ENCODE measurements around the gene FIG4. TPM values are rescaled to one million over a fixed set of nuclear protein-coding genes. Genes with fewer than 3 reads are reported as not detected.

The FIG4 gene
- total RNA-seq, 1 donor from 2014 or later: 15.2 TPM

GRCh38 chr6:109736273-109737025 lies 45.4 kb downstream of the FIG4 start:
- H3K27ac ChIP-seq: no peak overlapping the region
- TF ChIP-seq POLR2AphosphoS5 (IDR thresholded peaks at IDR 0.05; ENCODE audit: insufficient read depth in 1 of 2, low read depth in 1 of 2): no peak
- TF ChIP-seq POLR2A (IDR thresholded peaks at IDR 0.05): no peak
- TF ChIP-seq, protein P1, sequence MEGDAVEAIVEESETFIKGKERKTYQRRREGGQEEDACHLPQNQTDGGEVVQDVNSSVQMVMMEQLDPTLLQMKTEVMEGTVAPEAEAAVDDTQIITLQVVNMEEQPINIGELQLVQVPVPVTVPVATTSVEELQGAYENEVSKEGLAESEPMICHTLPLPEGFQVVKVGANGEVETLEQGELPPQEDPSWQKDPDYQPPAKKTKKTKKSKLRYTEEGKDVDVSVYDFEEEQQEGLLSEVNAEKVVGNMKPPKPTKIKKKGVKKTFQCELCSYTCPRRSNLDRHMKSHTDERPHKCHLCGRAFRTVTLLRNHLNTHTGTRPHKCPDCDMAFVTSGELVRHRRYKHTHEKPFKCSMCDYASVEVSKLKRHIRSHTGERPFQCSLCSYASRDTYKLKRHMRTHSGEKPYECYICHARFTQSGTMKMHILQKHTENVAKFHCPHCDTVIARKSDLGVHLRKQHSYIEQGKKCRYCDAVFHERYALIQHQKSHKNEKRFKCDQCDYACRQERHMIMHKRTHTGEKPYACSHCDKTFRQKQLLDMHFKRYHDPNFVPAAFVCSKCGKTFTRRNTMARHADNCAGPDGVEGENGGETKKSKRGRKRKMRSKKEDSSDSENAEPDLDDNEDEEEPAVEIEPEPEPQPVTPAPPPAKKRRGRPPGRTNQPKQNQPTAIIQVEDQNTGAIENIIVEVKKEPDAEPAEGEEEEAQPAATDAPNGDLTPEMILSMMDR (IDR thresholded peaks at IDR 0.05): no peak
- intact Hi-C loops (cut with DNase I): no loop called here
- H3K9me3 ChIP-seq: no peaks in the 10 kb centered on the region
- no peak overlapping the region for H3K4me3 ChIP-seq
- H3K36me3 ChIP-seq: peaks cover 0 to 20% of the 10 kb centered on the region in 2 donors
- no peak for DNase-seq (ENCODE audit: extremely low spot score in 2 of 2)
- H3K27me3 ChIP-seq: no peaks in the 10 kb centered on the region
- no peaks in the 10 kb centered on the region for H3K4me1 ChIP-seq

- H3K4me3 ChIP-seq: no peak overlapping the region
- intact Hi-C loops (cut with DNase I): no loop called here
- no peak overlapping the region for H3K27ac ChIP-seq
- TF ChIP-seq POLR2A (IDR thresholded peaks at IDR 0.05): no peak
- no peak for TF ChIP-seq POLR2AphosphoS5 (IDR thresholded peaks at IDR 0.05; ENCODE audit: insufficient read depth in 1 of 2, low read depth in 1 of 2)
- DNase-seq (ENCODE audit: extremely low spot score in 2 of 2): no peak
- no peaks in the 10 kb centered on the region for H3K9me3 ChIP-seq
- no peaks in the 10 kb centered on the region for H3K4me1 ChIP-seq
- no peaks in the 10 kb centered on the region for H3K27me3 ChIP-seq
- H3K36me3 ChIP-seq: peaks cover 0 to 20% of the 10 kb centered on the region in 2 donors
These were observed 47.2 kb downstream of the FIG4 start for GRCh38 chr6:109738255-109738654.

- Histone ChIP-seq H3K27ac (no peak overlapping the region), H3K27me3 (no peaks in the 10 kb centered on the region), H3K36me3 (peaks cover 0 to 23% of the 10 kb centered on the region in 2 donors), H3K4me1 (no peaks in the 10 kb centered on the region), H3K9me3 (no peaks in the 10 kb centered on the region), H3K4me3 (no peak overlapping the region)
- TF ChIP-seq POLR2AphosphoS5 (IDR thresholded peaks at IDR 0.05; ENCODE audit: insufficient read depth in 1 of 2, low read depth in 1 of 2) (no peak), POLR2A (IDR thresholded peaks at IDR 0.05) (no peak)
- TF ChIP-seq, protein P1 (IDR thresholded peaks at IDR 0.05): no peak
- intact Hi-C loops (cut with DNase I): no loop called here
- DNase-seq (ENCODE audit: extremely low spot score in 2 of 2): no peak
These were observed 47.6 kb downstream of the FIG4 start for GRCh38 chr6:109738667-109739066.

DNA sequence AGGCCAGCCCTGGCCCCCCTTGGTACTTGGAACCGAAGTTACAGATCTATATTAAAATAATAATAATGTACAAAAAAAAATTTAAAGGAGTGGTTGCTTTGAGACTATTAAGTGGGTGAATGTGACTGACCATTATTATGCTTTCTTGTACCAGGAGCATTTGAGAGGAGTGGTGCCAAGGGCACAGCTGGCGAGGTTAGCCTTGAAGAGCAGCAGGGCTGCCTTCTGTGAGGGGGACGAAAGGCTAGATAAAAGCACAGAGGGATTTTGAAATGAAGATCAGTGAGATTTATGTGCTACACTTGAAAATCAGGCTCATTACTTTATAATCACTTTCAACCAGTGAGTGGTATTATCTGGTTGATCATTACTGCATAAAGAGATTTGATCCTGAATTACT lies 48.6 kb downstream of the FIG4 start:
- Histone ChIP-seq H3K36me3 (peaks cover 0 to 30% of the 10 kb centered on the region in 2 donors), H3K4me3 (no peak overlapping the region), H3K4me1 (no peaks in the 10 kb centered on the region), H3K27ac (no peak overlapping the region), H3K9me3 (no peaks in the 10 kb centered on the region), H3K27me3 (no peaks in the 10 kb centered on the region)
- TF ChIP-seq POLR2AphosphoS5 (IDR thresholded peaks at IDR 0.05; ENCODE audit: insufficient read depth in 1 of 2, low read depth in 1 of 2): no peak
- TF ChIP-seq, protein P1 (IDR thresholded peaks at IDR 0.05): no peak
- no peak for TF ChIP-seq POLR2A (IDR thresholded peaks at IDR 0.05)
- intact Hi-C loops (cut with DNase I): no loop called here
- DNase-seq (ENCODE audit: extremely low spot score in 2 of 2): no peak

DNA sequence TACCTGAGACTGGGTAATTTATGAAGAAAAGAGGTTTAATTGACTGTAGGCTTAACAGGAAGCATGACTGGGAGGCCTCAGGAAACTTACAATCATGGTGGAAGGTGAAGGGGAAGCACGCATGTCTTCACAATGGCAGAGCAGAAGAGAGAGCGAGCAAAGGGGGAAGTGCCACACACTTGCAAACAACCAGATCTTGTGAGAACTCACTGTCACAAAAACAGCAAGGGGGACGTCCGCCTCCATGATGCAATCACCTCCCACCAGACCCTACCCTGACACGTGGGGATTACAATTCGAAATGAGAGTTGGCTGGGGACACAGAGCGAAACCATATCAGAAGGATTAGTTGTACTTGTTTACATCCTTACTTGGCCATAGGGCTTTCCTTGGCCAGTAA lies 49.7 kb downstream of the FIG4 start:
- no peak overlapping the region for H3K4me3 ChIP-seq
- TF ChIP-seq POLR2A (IDR thresholded peaks at IDR 0.05): no peak
- TF ChIP-seq, protein P1 (IDR thresholded peaks at IDR 0.05): no peak
- no peaks in the 10 kb centered on the region for H3K27me3 ChIP-seq
- intact Hi-C loops (cut with DNase I): no loop called here
- no peak overlapping the region for H3K27ac ChIP-seq
- no peak for DNase-seq (ENCODE audit: extremely low spot score in 2 of 2)
- H3K9me3 ChIP-seq: no peaks in the 10 kb centered on the region
- no peaks in the 10 kb centered on the region for H3K4me1 ChIP-seq
- peaks cover 0 to 23% of the 10 kb centered on the region in 2 donors for H3K36me3 ChIP-seq

All from vagina (tissue), 2 donors.